SK-N-SH treated with all-trans-retinoic acid at 6 μM for 48 hours (cell line): ENCODE measurements around the gene PKD2L1.

ENCODE experiments used
- ATAC-seq: fragments of 200-7000 bp; cut with Tn5 transposase; 3 replicates; pipeline ENCODE4 v1.9.1; 2020; ENCODE audit warnings: mild to moderate bottlenecking, moderate library complexity
- ARNTL ChIP-seq: fragments of 450-650 bp; formaldehyde crosslinking; IDR thresholded peaks from 2 replicates; pipeline ENCODE4 v1.5.0; 2020; ENCODE audit warnings: low read depth, mild to moderate bottlenecking, moderate library complexity, borderline replicate concordance
- BACH2 ChIP-seq: fragments of 250-450 bp; sonication (Bioruptor Pico); IDR thresholded peaks from 2 replicates; pipeline ENCODE4 v1.9.0; 2021; ENCODE audit warnings: mild to moderate bottlenecking, borderline replicate concordance
- CSDC2 ChIP-seq: fragments of 250-450 bp; sonication (Bioruptor Pico); IDR thresholded peaks from 2 replicates; pipeline ENCODE4 v1.5.0; 2020; ENCODE audit warnings: mild to moderate bottlenecking, moderate library complexity
- ESRRG ChIP-seq: fragments of 250-450 bp; sonication (Bioruptor Pico); IDR thresholded peaks from 2 replicates; pipeline ENCODE4 v1.6.1; 2021; ENCODE audit warnings: mild to moderate bottlenecking
- GLIS3 ChIP-seq: fragments of 250-450 bp; sonication (Bioruptor Pico); IDR thresholded peaks from 2 replicates; pipeline ENCODE4 v1.5.0; 2020; ENCODE audit warnings: mild to moderate bottlenecking, moderate library complexity
- ISL1 ChIP-seq: fragments of 250-450 bp; sonication (Bioruptor Pico); IDR thresholded peaks from 2 replicates; pipeline ENCODE4 v2.1.2; 2022; ENCODE audit warnings: mild to moderate bottlenecking, moderate library complexity
- OSR1 ChIP-seq: fragments of 250-450 bp; sonication (Bioruptor Pico); IDR thresholded peaks from 2 replicates; pipeline ENCODE4 v1.8.0; 2022; ENCODE audit warnings: moderate library complexity, mild to moderate bottlenecking, inconsistent platforms
- PATZ1 ChIP-seq: fragments of 250-450 bp; sonication (Bioruptor Pico); IDR thresholded peaks from 2 replicates; pipeline ENCODE4 v1.8.0; 2020; ENCODE audit warnings: mild to moderate bottlenecking, moderate library complexity, borderline replicate concordance
- PPARA ChIP-seq: fragments of 250-450 bp; sonication (Bioruptor Pico); IDR thresholded peaks from 2 replicates; pipeline ENCODE4 v1.5.0; 2020; ENCODE audit warnings: mild to moderate bottlenecking, borderline replicate concordance
- RARB ChIP-seq: fragments of 250-450 bp; sonication (Bioruptor Pico); IDR thresholded peaks from 2 replicates; pipeline ENCODE4 v1.8.0; 2021; ENCODE audit warnings: mild to moderate bottlenecking, moderate library complexity
- TCF4 ChIP-seq: fragments of 250-450 bp; sonication (Bioruptor Pico); IDR thresholded peaks from 2 replicates; pipeline ENCODE4 v1.8.0; 2021; ENCODE audit warnings: mild to moderate bottlenecking, moderate library complexity, borderline replicate concordance
- TOX ChIP-seq: fragments of 250-450 bp; sonication (Bioruptor Pico); IDR thresholded peaks from 2 replicates; pipeline ENCODE4 v1.8.0; 2021; ENCODE audit warnings: mild to moderate bottlenecking, moderate library complexity, borderline replicate concordance
- TSHZ2 ChIP-seq: fragments of 250-450 bp; sonication (Bioruptor Pico); IDR thresholded peaks from 2 replicates; pipeline ENCODE4 v1.5.0; 2020; ENCODE audit warnings: mild to moderate bottlenecking, moderate library complexity
- ZC3H10 ChIP-seq: fragments of 250-450 bp; sonication (Bioruptor Pico); IDR thresholded peaks from 2 replicates; pipeline ENCODE4 v1.5.1; 2021; ENCODE audit warnings: mild to moderate bottlenecking, moderate library complexity
- ZFP30 ChIP-seq: fragments of 450-650 bp; formaldehyde crosslinking; IDR thresholded peaks from 2 replicates; pipeline ENCODE4 v1.5.0; 2022; ENCODE audit warnings: mild to moderate bottlenecking, moderate library complexity
- ZNF565 ChIP-seq: fragments of 450-650 bp; formaldehyde crosslinking; conservative IDR thresholded peaks from 2 replicates; pipeline ENCODE4 v1.5.0; 2020; ENCODE audit warnings: low read depth, mild to moderate bottlenecking, moderate library complexity
- ZNF70 ChIP-seq: fragments of 450-650 bp; formaldehyde crosslinking; IDR thresholded peaks from 2 replicates; pipeline ENCODE4 v1.5.0; 2020; ENCODE audit warnings: mild to moderate bottlenecking, moderate library complexity
- ZNF8 ChIP-seq: fragments of 450-650 bp; formaldehyde crosslinking; IDR thresholded peaks from 2 replicates; pipeline ENCODE4 v1.5.0; 2020; ENCODE audit warnings: mild to moderate bottlenecking, moderate library complexity
- TF ChIP-seq, protein P1 (sequence below): fragments of 250-450 bp; sonication (Bioruptor Pico); IDR thresholded peaks from 2 replicates; pipeline ENCODE4 v1.5.1; 2021; ENCODE audit warnings: mild to moderate bottlenecking, moderate library complexity
- TF ChIP-seq, protein P2 (sequence below): fragments of 250-450 bp; sonication (Bioruptor Pico); IDR thresholded peaks from 2 replicates; pipeline ENCODE4 v1.5.1; 2020; ENCODE audit warnings: low read depth, mild to moderate bottlenecking, moderate library complexity

The PKD2L1 gene

GRCh38 chr10:100350914-100351485, 21.0 kb upstream of the PKD2L1 start (continued):
- TF ChIP-seq PATZ1 (CRISPR knock-in tag) (no peak), ZNF565 (CRISPR knock-in tag) (no peak), OSR1 (CRISPR knock-in tag) (no peak), GLIS3 (no peak), ESRRG (CRISPR knock-in tag) (no peak), BACH2 (CRISPR knock-in tag) (no peak), TCF4 (CRISPR knock-in tag) (no peak), TSHZ2 (CRISPR knock-in tag) (no peak)
- TF ChIP-seq, protein P1, sequence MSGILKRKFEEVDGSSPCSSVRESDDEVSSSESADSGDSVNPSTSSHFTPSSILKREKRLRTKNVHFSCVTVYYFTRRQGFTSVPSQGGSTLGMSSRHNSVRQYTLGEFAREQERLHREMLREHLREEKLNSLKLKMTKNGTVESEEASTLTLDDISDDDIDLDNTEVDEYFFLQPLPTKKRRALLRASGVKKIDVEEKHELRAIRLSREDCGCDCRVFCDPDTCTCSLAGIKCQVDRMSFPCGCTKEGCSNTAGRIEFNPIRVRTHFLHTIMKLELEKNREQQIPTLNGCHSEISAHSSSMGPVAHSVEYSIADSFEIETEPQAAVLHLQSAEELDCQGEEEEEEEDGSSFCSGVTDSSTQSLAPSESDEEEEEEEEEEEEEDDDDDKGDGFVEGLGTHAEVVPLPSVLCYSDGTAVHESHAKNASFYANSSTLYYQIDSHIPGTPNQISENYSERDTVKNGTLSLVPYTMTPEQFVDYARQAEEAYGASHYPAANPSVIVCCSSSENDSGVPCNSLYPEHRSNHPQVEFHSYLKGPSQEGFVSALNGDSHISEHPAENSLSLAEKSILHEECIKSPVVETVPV (CRISPR knock-in tag): no peak

- no peak for TF ChIP-seq TOX (CRISPR knock-in tag)
- TF ChIP-seq TCF4 (CRISPR knock-in tag): no peak
- TF ChIP-seq, protein P2, sequence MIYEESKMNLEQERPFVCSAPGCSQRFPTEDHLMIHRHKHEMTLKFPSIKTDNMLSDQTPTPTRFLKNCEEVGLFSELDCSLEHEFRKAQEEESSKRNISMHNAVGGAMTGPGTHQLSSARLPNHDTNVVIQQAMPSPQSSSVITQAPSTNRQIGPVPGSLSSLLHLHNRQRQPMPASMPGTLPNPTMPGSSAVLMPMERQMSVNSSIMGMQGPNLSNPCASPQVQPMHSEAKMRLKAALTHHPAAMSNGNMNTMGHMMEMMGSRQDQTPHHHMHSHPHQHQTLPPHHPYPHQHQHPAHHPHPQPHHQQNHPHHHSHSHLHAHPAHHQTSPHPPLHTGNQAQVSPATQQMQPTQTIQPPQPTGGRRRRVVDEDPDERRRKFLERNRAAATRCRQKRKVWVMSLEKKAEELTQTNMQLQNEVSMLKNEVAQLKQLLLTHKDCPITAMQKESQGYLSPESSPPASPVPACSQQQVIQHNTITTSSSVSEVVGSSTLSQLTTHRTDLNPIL (CRISPR knock-in tag): no peak
- no peak for TF ChIP-seq ZNF8 (CRISPR knock-in tag)
- no peak for TF ChIP-seq OSR1 (CRISPR knock-in tag)
- TF ChIP-seq, protein P1 (CRISPR knock-in tag): no peak
- no peak for TF ChIP-seq RARB (CRISPR knock-in tag)
- TF ChIP-seq ZC3H10: no peak
- no peak for TF ChIP-seq ZNF70 (CRISPR knock-in tag)
- TF ChIP-seq ZFP30: no peak
- no peak for TF ChIP-seq PATZ1 (CRISPR knock-in tag)
- TF ChIP-seq ISL1 (CRISPR knock-in tag): no peak
- no peak for TF ChIP-seq PPARA
- TF ChIP-seq TSHZ2 (CRISPR knock-in tag): no peak
- TF ChIP-seq CSDC2 (CRISPR knock-in tag): no peak
- no peak for TF ChIP-seq ESRRG (CRISPR knock-in tag)
- TF ChIP-seq ARNTL (CRISPR knock-in tag): no peak
- TF ChIP-seq GLIS3: no peak
- no peak for TF ChIP-seq ZNF565 (CRISPR knock-in tag)
- no peak for ATAC-seq
Observed at GRCh38 chr10:100349672-100350071, 19.6 kb upstream of the PKD2L1 start.
